HG03135 (cell line): ENCODE measurements around the gene POU2AF3.
"Not testable (repeated sequence)": the region's sequence is repeated elsewhere in the genome, so short reads cannot be mapped to it uniquely, and the experiment has no call there.

Experiments used
- ATAC-seq: cut with Tn5 transposase; IDR thresholded peaks from one replicate; pipeline ENCODE4 v1.9.1; 2021; ENCODE audit warnings: mild to moderate bottlenecking, moderate library complexity; ENCODE audit not compliant: unreplicated experiment

The POU2AF3 gene

GRCh38 chr11:111300569-111300968 lies 2.2 kb downstream of the POU2AF3 start:
- ATAC-seq = no peak

DNA sequence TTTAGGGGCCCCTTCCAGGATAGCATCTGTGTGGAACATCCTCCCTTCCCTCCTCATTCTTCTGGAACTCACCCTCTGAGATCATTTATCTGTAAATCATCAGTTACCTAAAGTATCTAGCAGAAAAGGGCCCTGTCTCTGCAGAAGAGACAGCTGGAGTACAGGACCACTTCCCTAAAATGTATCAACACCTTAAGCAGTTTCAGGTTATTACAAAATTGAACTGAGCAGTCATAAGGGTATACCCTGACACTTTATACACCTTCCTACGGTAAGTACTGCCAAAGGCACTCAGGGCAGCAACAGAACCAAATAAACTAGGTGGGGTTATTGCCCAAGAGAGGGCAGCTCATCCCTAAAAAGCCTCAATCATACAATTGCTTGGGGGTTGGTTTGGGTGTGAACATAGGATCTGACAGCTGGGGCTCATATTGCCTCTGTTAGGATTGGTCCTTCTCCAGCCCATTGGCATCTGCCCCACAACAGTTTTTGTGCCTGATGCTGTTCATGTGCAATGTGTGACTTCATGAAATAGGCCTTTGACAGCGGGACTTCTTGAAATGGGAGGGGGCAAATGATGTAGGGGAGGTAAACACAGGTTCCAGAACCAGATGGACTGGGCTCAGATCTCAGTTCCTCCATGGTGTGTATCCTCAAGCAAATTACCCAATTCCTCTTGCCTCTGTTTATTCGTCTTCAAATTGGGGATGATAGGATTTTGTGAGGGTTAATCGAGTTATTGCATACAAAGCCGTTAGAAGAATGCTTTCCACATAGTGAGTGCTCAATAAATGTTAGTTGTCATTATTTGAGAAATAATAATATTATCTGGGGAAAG lies 2.9 kb downstream of the POU2AF3 start:
- no peak for ATAC-seq

- no peak for ATAC-seq
These were observed 3.4 kb downstream of the POU2AF3 start for GRCh38 chr11:111301842-111302118.

DNA sequence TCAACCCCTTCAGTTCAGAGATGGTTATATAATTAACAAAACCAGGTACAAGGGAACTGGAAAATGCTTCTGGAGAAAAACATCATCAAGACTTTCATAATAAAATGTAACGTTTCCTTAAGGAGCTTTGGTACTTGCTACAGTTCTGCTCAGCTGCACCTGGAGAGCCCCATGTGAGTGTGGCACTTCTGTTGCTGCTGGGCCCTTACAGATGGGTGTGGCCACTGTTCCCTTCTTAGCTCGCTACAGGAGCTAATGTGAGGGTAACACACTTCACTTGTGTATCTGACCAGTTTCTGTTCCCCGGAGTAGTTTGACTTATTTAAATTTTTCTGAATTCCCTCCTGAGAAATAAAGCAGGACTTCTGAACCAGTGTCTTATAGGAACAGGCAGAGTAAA lies 4.0 kb downstream of the POU2AF3 start:
- no peak for ATAC-seq

DNA sequence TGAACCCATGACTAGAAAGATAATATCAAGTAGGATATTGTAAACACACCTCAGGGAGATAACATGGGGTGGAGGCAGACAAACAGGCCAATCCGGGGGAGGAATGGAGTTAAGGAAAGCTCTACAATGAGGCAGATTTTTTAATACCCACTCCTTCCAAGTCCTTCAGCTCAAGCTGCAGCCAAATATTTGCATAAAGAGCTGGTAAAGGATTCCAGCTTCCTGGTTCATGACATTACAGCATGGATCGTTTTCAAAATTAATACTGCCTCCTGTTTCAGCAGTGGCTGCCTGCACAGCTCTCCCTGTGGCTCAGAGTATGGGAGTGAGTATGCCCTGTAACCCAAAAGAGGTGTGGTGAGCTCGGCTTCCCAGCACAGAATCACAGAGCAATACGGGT lies 5.1 kb downstream of the POU2AF3 start:
- no peak for ATAC-seq

GRCh38 chr11:111305162-111305802 lies 6.9 kb downstream of the POU2AF3 start:
- no peak for ATAC-seq

DNA sequence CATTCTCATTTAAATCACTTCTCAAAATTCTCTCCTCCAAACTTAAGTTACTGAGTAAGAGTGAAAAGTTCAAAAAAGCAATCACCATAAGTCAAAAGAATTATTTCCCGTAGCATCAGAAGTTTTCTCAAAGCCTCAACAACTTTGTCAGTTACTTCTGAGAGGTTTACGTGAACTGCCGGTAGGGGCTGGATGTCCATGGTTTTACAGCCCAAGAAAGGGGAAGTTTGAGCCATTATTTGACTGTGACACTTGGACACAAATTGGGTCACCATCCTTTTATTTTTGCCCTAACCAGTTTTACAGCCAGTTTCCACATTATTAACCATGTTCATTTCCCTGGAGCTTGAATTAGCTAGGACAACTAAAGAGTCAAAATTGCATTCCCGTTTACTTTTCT lies 7.5 kb downstream of the POU2AF3 start:
- no peak for ATAC-seq

GRCh38 chr11:111306321-111306720 lies 8.0 kb downstream of the POU2AF3 start:
- no peak for ATAC-seq

GRCh38 chr11:111307472-111308108 lies 9.2 kb downstream of the POU2AF3 start:
- no peak for ATAC-seq

DNA sequence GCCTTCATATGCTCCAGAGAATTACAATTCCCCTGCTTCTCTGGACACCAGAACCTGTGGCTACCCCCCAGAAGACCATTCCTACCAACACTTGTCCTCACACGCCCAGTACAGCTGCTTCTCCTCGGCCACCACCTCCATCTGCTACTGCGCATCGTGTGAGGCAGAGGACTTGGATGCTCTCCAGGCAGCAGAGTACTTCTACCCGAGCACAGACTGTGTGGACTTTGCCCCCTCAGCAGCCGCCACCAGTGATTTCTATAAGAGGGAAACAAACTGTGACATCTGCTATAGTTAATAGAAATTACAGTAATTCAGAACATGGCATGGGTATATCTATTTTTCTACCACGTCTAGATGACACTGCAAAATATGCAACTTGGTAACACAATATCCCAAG lies 9.8 kb downstream of the POU2AF3 start:
- ATAC-seq = no peak

DNA sequence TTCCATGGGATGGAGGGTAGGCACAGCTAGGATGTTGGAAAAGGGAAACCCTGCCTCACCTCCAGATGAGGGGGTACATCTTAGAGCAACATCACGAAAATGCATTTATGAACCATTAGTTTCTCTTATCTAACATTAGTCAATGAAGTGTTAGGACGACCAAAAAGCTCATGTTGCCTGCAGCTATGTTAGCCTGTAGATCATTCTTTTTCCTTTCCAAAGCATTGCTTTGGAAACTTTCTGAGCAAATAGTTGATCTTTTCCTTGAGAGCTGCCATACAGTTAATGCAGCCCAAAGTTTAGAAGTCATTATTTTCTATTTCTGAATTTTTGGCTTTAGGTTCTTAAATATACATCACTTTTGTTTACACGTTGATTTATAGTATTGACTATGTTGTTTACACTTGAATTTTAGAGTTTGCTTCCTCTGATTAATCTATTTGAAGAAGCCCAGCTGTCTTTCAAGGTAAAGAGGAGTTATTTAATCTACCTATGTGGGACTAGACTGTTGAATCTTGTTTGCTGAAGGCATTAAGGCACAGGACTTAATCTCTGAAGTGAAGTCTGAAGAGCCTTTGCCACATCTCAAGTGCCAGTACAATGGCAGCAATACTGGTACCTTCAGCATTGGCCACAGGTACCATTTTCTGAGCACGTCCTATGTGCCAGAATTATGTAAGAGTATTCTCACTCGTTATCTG lies 11.0 kb downstream of the POU2AF3 start:
- no peak for ATAC-seq

GRCh38 chr11:111310088-111310487 lies 11.7 kb downstream of the POU2AF3 start:
- no peak for ATAC-seq

- ATAC-seq = no peak
These were observed 12.4 kb downstream of the POU2AF3 start for GRCh38 chr11:111310723-111311122.

DNA sequence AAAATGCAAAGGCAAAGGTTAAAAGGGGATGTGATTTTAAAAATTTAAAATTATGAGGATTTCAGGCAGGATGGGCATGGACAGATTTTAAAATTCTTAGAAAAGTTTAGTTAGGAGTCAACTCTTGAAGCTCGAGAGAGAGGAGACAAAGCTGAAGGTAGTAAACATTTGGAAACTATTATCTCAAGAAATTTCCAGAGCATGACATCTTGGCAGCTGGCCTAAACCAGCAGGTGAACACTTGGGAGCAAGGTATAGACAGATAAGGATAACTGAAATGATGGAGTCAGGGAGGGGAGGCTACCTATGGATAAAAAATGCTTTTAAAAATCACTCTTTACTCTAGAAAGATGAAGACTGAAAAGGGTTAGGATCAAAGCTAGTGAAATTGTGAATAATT lies 13.7 kb downstream of the POU2AF3 start:
- no peak for ATAC-seq

GRCh38 chr11:111319296-111319695 lies 20.9 kb downstream of the POU2AF3 start:
- ATAC-seq = no peak

GRCh38 chr11:111320199-111320598 lies 21.9 kb downstream of the POU2AF3 start:
- ATAC-seq = not testable (repeated sequence)

GRCh38 chr11:111320728-111321568 lies 22.6 kb downstream of the POU2AF3 start:
- no peak for ATAC-seq

DNA sequence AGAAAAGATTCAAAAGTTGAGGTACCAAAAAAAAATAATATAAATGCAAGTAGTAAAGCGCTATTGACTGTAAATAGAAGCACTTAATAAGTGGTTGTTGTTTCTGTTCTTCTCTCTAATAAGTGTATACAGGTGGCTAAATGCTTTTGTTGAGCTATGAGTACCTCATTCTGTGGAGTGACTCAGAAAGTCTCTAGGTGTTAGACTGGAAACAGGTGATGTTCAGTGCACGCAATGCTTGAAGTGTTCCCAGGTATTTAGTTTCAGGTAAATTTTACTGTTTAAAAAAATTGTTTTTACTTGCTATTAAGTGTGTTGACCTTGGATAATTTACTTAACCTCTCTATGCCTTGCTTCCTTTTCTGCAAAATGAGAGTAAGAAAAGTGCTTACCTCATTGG lies 24.2 kb downstream of the POU2AF3 start:
- ATAC-seq = no peak

DNA sequence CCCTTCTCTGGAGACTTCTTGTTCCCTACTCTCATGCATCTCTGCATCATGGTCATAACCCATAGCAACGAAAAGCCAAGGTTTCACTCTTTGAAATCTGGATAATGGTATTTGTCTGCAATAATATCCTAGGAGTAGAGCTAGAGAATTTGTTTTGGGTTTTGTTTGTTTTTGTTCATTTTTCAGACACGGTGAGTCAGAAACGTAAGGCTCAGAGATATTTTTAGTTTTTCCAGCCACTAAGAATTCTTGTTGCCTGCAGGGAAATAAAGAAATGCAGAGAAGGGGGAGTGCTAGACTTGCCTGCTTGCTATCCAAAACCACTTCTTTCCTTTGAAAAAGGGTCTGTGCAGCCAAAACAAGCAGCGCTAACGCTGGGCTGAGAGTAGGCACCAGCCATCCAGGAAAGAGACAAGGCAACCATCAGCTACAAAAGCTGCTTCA lies 26.0 kb downstream of the POU2AF3 start:
- no peak for ATAC-seq

GRCh38 chr11:111325259-111325658 lies 26.9 kb downstream of the POU2AF3 start:
- no peak for ATAC-seq

GRCh38 chr11:111326824-111327223 lies 28.5 kb downstream of the POU2AF3 start:
- no peak for ATAC-seq
